K562 (cell line): ENCODE data around the gene POC1B.

ENCODE experiments used
- BHLHE40 ChIP-seq: IDR thresholded peaks from 2 replicates; pipeline ENCODE4 v1.6.1; 2011; ENCODE audit warnings: low read length, improper control_type of control experiment
- BRD4 ChIP-seq: fragments of 200-600 bp; sonication (generic); IDR thresholded peaks from 2 replicates; pipeline ENCODE4 v1.6.1; 2017; ENCODE audit warnings: inconsistent platforms
- MAX ChIP-seq: sonication (generic); formaldehyde crosslinking; IDR thresholded peaks from 2 replicates; pipeline ENCODE4 v1.9.0; 2022; ENCODE audit warnings: mild to moderate bottlenecking, missing genetic modification reagents
- MTA3 ChIP-seq: fragments of 450-650 bp; formaldehyde crosslinking; IDR thresholded peaks from 2 replicates; pipeline ENCODE4 v1.6.1; 2017; ENCODE audit warnings: mild to moderate bottlenecking, borderline replicate concordance
- TCF7 ChIP-seq: sonication (generic); IDR thresholded peaks from 2 replicates; pipeline ENCODE4 v1.6.1; 2016; ENCODE audit warnings: antibody characterized with exemption, borderline replicate concordance

GRCh38 chr12:89414322-89414721 is 111.5 kb downstream of the POC1B start:
- TF ChIP-seq MTA3 (no peak), BRD4 (no peak), BHLHE40 (no peak), TCF7 (no peak), MAX (CRISPR knock-in tag) (no peak)
